Measurements from ENCODE around the gene CHST9. TPM values are rescaled to one million over a fixed set of nuclear protein-coding genes. Genes with fewer than 3 reads are reported as not detected.
"Not testable (repeated sequence)": the region's sequence is repeated elsewhere in the genome, so short reads cannot be mapped to it uniquely, and the experiment has no call there.

The CHST9 gene
- total RNA-seq, 1 experiment from 2014 or later = not detected

GRCh38 chr18:27110319-27110718 is 74.8 kb downstream of the CHST9 start:
- no peak for DNase-seq (ENCODE audit: low spot score)

GRCh38 chr18:27109451-27109850 is 75.7 kb downstream of the CHST9 start:
- in situ Hi-C loops (cut with HindIII; ENCODE audit: low sequenced_read_pairs) = no loop called here
- DNase-seq (ENCODE audit: low spot score) = no peak

More at GRCh38 chr18:27110319-27110718, 74.8 kb downstream of the CHST9 start:
- in situ Hi-C loops (cut with HindIII; ENCODE audit: low sequenced_read_pairs) = no loop called here

DNA sequence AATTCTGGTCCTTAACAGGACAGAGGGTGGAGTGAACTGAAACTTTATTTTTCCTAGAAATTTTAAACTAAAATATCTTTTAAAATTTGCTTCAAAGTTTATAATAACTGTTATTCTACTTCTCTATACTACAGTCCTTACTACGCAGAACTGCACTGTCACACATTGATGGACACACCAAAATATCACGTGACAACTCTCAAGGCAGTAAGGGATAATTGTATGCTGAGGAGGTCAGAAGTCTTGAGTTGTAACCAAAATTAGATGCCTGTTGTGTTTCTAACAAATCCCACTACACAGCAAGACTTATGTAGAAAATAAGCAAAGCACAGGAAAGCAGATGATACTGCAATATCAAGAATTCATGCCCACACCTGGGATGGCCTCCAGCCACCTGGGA is 76.3 kb downstream of the CHST9 start:
- DNase-seq (ENCODE audit: low spot score) = no peak
- in situ Hi-C loops (cut with HindIII; ENCODE audit: low sequenced_read_pairs) = no loop called here

GRCh38 chr18:27104743-27105142 is 80.4 kb downstream of the CHST9 start:
- no peak for DNase-seq (ENCODE audit: low spot score)
- in situ Hi-C loops (cut with HindIII; ENCODE audit: low sequenced_read_pairs) = no loop called here

DNA sequence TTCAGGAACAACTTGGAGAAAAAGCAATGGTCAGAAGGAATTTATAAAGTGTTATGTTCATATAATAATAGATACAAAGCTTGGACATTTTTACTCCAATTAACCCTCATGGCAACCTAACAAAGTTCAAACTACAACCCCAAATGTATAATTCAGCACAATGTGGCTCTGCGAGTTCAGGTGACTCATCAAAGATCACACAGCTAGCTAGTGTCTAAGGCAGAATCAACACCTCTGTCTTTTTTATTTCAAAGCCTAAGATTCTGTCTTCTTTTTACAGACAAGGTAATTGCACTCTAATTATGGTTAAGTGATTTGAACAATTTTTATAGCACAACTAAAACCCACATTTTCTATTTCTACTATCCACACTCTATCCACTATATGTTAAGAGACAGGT is 90.5 kb downstream of the CHST9 start:
- no peak for DNase-seq (ENCODE audit: low spot score)
- in situ Hi-C loops (cut with HindIII; ENCODE audit: low sequenced_read_pairs) = no loop called here

DNA sequence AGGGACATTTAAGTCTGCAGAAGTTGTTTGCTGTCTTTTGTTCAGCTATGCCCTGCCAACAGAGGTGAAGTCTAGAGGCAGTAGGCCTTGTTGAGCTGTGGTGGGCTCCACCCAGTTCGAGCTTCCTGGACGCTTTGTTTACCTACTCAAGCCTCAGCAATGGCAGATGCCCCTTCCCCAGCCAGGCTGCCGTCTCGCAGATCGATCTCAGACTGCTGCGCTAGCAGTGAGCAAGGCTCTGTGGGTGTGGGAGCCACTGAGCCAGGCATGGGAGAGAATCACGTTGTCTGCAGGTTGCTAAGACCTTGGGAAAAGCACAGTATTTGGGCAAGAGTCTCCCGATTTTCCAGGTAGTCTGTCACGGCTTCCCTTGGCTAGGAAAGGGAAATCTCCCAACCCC is 91.8 kb downstream of the CHST9 start:
- DNase-seq (ENCODE audit: low spot score); in situ Hi-C loops (cut with HindIII; ENCODE audit: low sequenced_read_pairs): not testable (repeated sequence)

GRCh38 chr18:27081701-27082100 is 103.4 kb downstream of the CHST9 start:
- DNase-seq (ENCODE audit: low spot score) = no peak
- in situ Hi-C loops (cut with HindIII; ENCODE audit: low sequenced_read_pairs) = no loop called here

DNA sequence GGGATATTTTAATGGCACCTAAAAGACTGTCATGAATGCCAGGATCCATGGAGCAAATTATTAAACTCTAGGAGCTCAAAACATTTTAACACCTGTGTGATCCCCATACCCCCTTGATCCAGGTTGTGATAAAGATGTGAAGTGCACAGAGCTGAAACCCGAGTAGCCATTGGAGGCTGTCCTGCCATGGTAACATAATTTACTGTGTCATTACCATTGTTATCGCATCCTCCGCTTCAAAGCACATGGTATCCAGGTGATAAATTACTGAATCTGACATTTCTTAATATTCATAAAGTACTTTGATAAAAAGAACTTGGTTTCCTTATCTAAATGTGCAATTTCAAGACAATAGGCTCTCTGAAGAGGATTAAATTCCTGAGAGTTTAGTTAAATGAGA is 109.3 kb downstream of the CHST9 start:
- in situ Hi-C loops (cut with HindIII; ENCODE audit: low sequenced_read_pairs) = no loop called here
- no peak for DNase-seq (ENCODE audit: low spot score)

DNA sequence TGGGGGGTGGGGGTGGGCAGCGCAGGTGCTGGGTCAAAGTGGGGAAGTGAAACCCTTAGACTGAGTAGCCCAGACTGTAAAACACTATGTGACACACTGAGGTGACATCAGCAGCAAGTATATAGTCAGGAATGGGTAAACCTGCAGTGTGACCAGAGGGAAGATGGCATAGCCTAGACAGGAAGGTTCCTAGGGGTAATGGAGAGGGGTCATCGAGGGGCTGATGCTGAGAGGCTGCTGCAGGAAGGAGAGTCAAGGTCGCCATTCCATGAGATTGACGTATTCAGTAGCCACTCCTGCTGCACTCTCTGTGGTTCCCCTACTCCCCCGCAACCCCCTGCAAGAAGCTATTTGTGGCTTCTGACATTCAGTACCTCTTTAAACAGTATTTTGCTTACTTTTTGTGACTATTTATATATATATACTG is 111.7 kb downstream of the CHST9 start:
- in situ Hi-C loops (cut with HindIII; ENCODE audit: low sequenced_read_pairs) = no loop called here
- no peak for DNase-seq (ENCODE audit: low spot score)

DNA sequence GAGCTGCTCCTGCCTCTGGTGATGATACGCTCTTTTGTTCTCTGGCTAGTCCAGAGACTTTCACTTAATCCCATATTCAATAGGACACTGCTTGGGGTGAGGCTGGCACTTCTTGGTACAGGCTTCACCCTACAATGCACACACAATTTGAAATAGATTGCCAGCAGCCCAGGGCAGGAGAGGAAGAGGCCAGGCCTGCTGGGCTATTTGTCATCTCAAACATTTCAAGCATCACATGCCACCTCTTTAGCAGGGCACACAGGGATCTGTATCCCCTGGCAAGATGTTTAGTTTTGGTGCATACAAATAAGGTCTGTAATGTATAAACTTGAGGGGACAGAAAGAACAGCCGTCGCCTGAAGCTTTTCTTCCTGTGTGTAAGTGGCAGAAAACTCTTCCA is 120.4 kb downstream of the CHST9 start:
- DNase-seq (ENCODE audit: low spot score) = no peak
- in situ Hi-C loops (cut with HindIII; ENCODE audit: low sequenced_read_pairs) = no loop called here

- DNase-seq (ENCODE audit: low spot score) = no peak
- in situ Hi-C loops (cut with HindIII; ENCODE audit: low sequenced_read_pairs) = no loop called here
Measured at GRCh38 chr18:27062802-27063201, 122.3 kb downstream of the CHST9 start.

GRCh38 chr18:27061488-27062095 is 123.5 kb downstream of the CHST9 start:
- in situ Hi-C loops (cut with HindIII; ENCODE audit: low sequenced_read_pairs) = no loop called here
- DNase-seq (ENCODE audit: low spot score) = no peak

GRCh38 chr18:27057519-27058234 is 127.4 kb downstream of the CHST9 start:
- in situ Hi-C loops (cut with HindIII; ENCODE audit: low sequenced_read_pairs) = no loop called here

GRCh38 chr18:27054926-27055325 is 130.2 kb downstream of the CHST9 start:
- DNase-seq (ENCODE audit: low spot score) = no peak
- in situ Hi-C loops (cut with HindIII; ENCODE audit: low sequenced_read_pairs) = no loop called here

More at GRCh38 chr18:27057519-27058234, 127.4 kb downstream of the CHST9 start:
- DNase-seq (ENCODE audit: low spot score) = peak; percentile 21

GRCh38 chr18:27049969-27050368 is 135.1 kb downstream of the CHST9 start:
- in situ Hi-C loops (cut with HindIII; ENCODE audit: low sequenced_read_pairs) = no loop called here
- no peak for DNase-seq (ENCODE audit: low spot score)

- in situ Hi-C loops (cut with HindIII; ENCODE audit: low sequenced_read_pairs) = no loop called here
- no peak for DNase-seq (ENCODE audit: low spot score)
Measured at GRCh38 chr18:27045342-27045741, 139.8 kb downstream of the CHST9 start.

DNA sequence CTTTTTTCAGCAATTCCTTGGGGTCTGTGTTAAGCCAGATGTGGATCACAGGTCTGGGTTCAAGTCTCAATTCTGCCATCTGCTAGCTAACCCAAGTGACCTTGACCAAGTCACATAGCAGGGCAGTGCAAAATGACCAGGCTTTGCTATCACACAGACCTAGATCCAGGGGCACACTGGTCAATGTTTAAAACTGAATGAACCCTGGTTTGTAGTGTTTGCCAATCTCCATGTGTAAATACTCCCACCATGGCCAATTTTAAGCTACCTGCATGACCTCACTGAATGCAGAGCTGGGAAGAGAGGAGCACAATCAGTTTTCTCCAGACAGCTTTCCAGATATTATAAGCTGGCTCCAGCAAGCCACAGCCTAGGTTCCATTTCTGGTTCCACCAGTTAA is 142.9 kb downstream of the CHST9 start:
- no peak for DNase-seq (ENCODE audit: low spot score)
- in situ Hi-C loops (cut with HindIII; ENCODE audit: low sequenced_read_pairs) = no loop called here

- no peak for DNase-seq (ENCODE audit: low spot score)
- in situ Hi-C loops (cut with HindIII; ENCODE audit: low sequenced_read_pairs) = no loop called here
Measured at GRCh38 chr18:27040796-27041195, 144.3 kb downstream of the CHST9 start.

GRCh38 chr18:27033722-27034121 is 151.4 kb downstream of the CHST9 start:
- no peak for DNase-seq (ENCODE audit: low spot score)
- in situ Hi-C loops (cut with HindIII; ENCODE audit: low sequenced_read_pairs) = no loop called here

- no peak for DNase-seq (ENCODE audit: low spot score)
- in situ Hi-C loops (cut with HindIII; ENCODE audit: low sequenced_read_pairs) = no loop called here
Measured at GRCh38 chr18:27030421-27030820, 154.7 kb downstream of the CHST9 start.

DNA sequence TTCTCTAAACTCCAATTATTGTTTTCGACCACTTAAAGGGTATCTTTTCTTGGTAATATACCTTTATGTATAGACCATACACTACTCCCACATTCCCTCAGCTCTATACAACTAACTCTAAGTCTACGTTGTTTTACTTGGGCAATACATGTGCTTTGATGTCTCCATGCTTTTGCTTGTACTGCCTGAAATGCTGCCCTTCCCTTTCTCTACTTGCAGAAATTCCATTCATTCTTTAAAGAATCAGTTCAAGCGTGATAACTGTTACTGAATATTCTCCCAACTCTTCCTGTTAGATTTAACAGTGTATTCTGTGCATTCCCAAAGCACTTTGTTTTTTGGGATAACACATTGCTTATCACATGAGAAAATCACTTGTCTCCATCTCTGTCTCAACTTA is 162.6 kb downstream of the CHST9 start:
- in situ Hi-C loops (cut with HindIII; ENCODE audit: low sequenced_read_pairs) = no loop called here
- no peak for DNase-seq (ENCODE audit: low spot score)

Measured in G401 (cell line).